Measurements from ENCODE around the gene INTS13. TPM values are rescaled to one million over a fixed set of nuclear protein-coding genes. Genes with fewer than 3 reads are reported as not detected.

The INTS13 gene
- total and polyA plus RNA-seq, 12 donors, result 22.7 to 67.9 (median 38.1) TPM

DNA sequence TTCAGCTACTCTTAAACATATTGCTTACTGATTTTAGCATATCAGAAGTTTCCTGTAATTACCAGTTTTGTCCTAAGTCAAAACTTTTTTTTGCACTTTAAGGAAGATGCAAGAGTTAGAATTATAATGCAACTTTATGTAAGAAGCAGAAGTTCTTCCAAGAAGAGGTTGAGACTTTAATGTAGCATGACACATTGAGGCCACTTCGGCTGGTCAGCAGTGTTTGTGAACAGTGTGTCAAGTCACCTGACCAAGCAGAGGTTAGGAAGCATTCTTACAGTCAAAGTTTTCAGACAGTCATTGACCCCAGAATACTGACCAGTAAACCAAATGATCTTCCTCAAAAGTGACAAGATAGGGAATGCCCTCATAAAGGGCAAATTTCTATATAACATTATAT lies 15.7 kb upstream of the INTS13 start:
- intact Hi-C loops (cut with DNase I), result no loop called here
- Histone ChIP-seq H3K4me1 (replicated peaks in 1 of 2) (peaks cover 6 to 25% of the 10 kb centered on the region in 2 donors), H3K9me3 (replicated peaks in 1 of 3) (peaks cover 0 to 7% (median 3%) of the 10 kb centered on the region in 3 donors), H3K27ac (peak overlapping the region in 3 of 5 donors; percentile 36 to 64 (median 42)), H3K4me3 (peak overlapping the region in 1 of 4 donors; percentile 7), H3K36me3 (replicated peaks in 1 of 2) (peaks cover 0 to 21% of the 10 kb centered on the region in 2 donors), H3K27me3 (no peaks in the 10 kb centered on the region)
- TF ChIP-seq POLR2A (IDR thresholded peaks at IDR 0.05), result no peak
- TF ChIP-seq, protein P1, sequence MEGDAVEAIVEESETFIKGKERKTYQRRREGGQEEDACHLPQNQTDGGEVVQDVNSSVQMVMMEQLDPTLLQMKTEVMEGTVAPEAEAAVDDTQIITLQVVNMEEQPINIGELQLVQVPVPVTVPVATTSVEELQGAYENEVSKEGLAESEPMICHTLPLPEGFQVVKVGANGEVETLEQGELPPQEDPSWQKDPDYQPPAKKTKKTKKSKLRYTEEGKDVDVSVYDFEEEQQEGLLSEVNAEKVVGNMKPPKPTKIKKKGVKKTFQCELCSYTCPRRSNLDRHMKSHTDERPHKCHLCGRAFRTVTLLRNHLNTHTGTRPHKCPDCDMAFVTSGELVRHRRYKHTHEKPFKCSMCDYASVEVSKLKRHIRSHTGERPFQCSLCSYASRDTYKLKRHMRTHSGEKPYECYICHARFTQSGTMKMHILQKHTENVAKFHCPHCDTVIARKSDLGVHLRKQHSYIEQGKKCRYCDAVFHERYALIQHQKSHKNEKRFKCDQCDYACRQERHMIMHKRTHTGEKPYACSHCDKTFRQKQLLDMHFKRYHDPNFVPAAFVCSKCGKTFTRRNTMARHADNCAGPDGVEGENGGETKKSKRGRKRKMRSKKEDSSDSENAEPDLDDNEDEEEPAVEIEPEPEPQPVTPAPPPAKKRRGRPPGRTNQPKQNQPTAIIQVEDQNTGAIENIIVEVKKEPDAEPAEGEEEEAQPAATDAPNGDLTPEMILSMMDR (IDR thresholded peaks at IDR 0.05), result no peak
- 16 to 44% (median 23%) methylated on average over 1 of the region's 1 CpG for WGBS, 4 donors
- peak in 6 of 7 donors; percentile 41 to 80 (median 67) for DNase-seq

DNA sequence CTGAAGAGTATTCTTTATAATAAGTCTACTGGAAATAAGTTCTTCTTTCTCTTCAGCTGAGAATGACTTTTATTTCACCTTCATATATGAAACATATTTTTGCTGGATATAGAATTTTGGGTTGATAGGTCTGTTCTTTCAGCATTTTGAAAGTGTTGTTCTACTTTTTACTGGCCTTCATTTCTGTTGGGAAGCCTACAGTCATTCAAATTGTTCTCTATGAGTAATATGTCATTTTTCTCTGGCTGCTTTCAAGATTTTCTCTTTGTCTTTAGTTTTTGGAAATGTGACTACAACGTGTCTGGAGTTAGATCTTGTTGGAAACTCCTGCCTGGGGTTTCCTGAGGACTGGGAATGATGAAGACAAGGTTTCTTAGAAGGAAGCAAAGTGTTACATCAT lies 10.5 kb upstream of the INTS13 start:
- intact Hi-C loops (cut with DNase I), result no loop called here
- 67 to 83% (median 76%) methylated on average over 1 of the region's 1 CpG for WGBS, 4 donors
- Histone ChIP-seq H3K9me3 (replicated peaks in 1 of 3) (peaks cover 0 to 23% (median 23%) of the 10 kb centered on the region in 3 donors), H3K4me1 (replicated peaks in 1 of 2) (peaks cover 16 to 21% of the 10 kb centered on the region in 2 donors), H3K27me3 (no peaks in the 10 kb centered on the region), H3K36me3 (replicated peaks in 1 of 2) (no peaks in the 10 kb centered on the region), H3K4me3 (no peak overlapping the region), H3K27ac (no peak overlapping the region)
- DNase-seq, result no peak
- TF ChIP-seq POLR2A (IDR thresholded peaks at IDR 0.05), result no peak
- TF ChIP-seq, protein P1 (IDR thresholded peaks at IDR 0.05), result no peak

DNA sequence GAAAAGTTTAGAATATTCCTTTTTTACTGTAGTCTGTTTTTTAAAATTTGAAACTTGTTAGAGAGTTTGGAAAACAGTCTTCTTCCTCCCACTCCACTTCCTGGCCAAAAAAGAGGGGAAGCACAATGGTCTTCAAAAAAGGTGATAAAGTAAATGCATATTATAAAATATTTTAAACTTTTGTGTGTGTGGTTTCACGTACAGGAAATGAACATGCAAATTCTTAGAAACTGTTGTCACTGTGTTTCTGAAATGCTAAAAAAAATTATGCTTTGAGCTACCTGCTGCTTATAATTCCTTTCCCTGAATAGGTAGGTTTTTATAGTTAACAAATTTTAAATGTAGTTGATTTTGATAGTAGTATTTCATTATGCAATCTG lies 3.4 kb upstream of the INTS13 start:
- peaks cover 21 to 49% of the 10 kb centered on the region in 2 donors for H3K4me1 ChIP-seq (replicated peaks in 1 of 2)
- TF ChIP-seq, protein P1 (IDR thresholded peaks at IDR 0.05), result no peak
- no peak for TF ChIP-seq POLR2A (IDR thresholded peaks at IDR 0.05)
- H3K27ac ChIP-seq, result peak overlapping the region in 4 of 5 donors; percentile 17 to 72 (median 55)
- peak overlapping the region in 1 of 4 donors; percentile 84 for H3K4me3 ChIP-seq
- 20 to 31% (median 27%) methylated on average over 1 of the region's 1 CpG for WGBS, 4 donors
- H3K36me3 ChIP-seq (replicated peaks in 1 of 2), result no peaks in the 10 kb centered on the region
- H3K9me3 ChIP-seq (replicated peaks in 1 of 3), result peaks cover 0 to 11% (median 11%) of the 10 kb centered on the region in 3 donors
- no peaks in the 10 kb centered on the region for H3K27me3 ChIP-seq
- DNase-seq, result no peak
- intact Hi-C loops (cut with DNase I), result no loop called here

DNA sequence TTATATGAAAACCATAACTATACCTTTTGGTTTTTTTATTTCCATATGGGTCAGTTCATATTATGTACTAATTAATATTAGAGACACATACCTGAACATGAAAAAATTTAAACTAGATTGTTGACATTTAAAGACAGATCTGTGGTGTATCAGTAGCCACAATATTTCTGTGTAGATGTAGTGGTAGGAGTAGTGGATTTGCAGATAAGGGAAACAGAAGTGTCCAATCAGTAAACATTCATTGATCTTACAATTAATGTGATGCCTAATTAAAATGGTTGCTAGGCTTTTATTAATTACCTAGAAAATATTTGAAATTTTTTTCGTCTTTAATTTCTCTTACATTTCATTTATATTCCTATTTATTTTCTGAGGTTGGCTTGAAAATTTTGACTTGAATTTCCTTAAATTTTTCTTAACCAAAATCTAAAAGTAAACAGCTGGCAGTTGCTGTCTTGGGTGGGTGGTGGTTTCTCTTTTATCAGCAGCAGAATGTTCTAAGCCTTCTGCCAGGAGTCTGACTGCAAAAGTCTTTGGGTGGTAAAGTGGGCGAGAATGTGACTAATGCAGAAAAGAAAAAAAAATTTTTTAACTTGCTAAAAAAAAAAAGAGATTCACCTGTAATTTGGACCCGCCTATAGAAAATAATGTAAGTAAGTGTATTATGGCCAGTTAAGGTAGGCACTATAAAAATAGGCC lies 2.9 kb upstream of the INTS13 start:
- peak overlapping the region in 1 of 4 donors; percentile 84 for H3K4me3 ChIP-seq
- H3K27me3 ChIP-seq, result no peaks in the 10 kb centered on the region
- H3K4me1 ChIP-seq (replicated peaks in 1 of 2), result peaks cover 21 to 54% of the 10 kb centered on the region in 2 donors
- 50 to 61% (median 56%) methylated on average over 3 of the region's 3 CpGs for WGBS, 4 donors
- H3K36me3 ChIP-seq (replicated peaks in 1 of 2), result no peaks in the 10 kb centered on the region
- TF ChIP-seq, protein P1 (IDR thresholded peaks at IDR 0.05), result no peak
- peaks cover 0 to 11% (median 11%) of the 10 kb centered on the region in 3 donors for H3K9me3 ChIP-seq (replicated peaks in 1 of 3)
- DNase-seq, result no peak
- intact Hi-C loops (cut with DNase I), result no loop called here
- H3K27ac ChIP-seq, result peak overlapping the region in 4 of 5 donors; percentile 14 to 94 (median 34)
